NCI-H2107 (cell line): ENCODE data around the gene S1PR3.

Experiments used
- DNase-seq: peaks from one replicate; lab custom pipeline; 2025; lab: John Stamatoyannopoulos, UW

S1PR3 gene

GRCh38 chr9:88969646-88970373, 21.5 kb upstream of the S1PR3 start:
- DNase-seq: no peak

- no peak for DNase-seq
Measured at GRCh38 chr9:88971131-88971960, 19.9 kb upstream of the S1PR3 start.

- no peak for DNase-seq
Measured at GRCh38 chr9:88972401-88972800, 18.9 kb upstream of the S1PR3 start.

- no peak for DNase-seq
Measured at GRCh38 chr9:88973281-88974045, 17.8 kb upstream of the S1PR3 start.

- no peak for DNase-seq
Measured at GRCh38 chr9:88974641-88975040, 16.6 kb upstream of the S1PR3 start.

GRCh38 chr9:88975966-88976889, 15.0 kb upstream of the S1PR3 start:
- DNase-seq: no peak

GRCh38 chr9:88976890-88977257, 14.4 kb upstream of the S1PR3 start:
- no peak for DNase-seq

GRCh38 chr9:88978034-88978433, 13.2 kb upstream of the S1PR3 start:
- no peak for DNase-seq

- DNase-seq: no peak
Measured at GRCh38 chr9:88979021-88979420, 12.2 kb upstream of the S1PR3 start.

GRCh38 chr9:88979791-88980190, 11.5 kb upstream of the S1PR3 start:
- no peak for DNase-seq

GRCh38 chr9:88980740-88981203, 10.5 kb upstream of the S1PR3 start:
- no peak for DNase-seq

GRCh38 chr9:88983865-88984542, 7.3 kb upstream of the S1PR3 start:
- no peak for DNase-seq

- no peak for DNase-seq
Measured at GRCh38 chr9:88984543-88984883, 6.8 kb upstream of the S1PR3 start.

- DNase-seq: no peak
Measured at GRCh38 chr9:88985616-88986015, 5.7 kb upstream of the S1PR3 start.

GRCh38 chr9:88986776-88987175, 4.5 kb upstream of the S1PR3 start:
- DNase-seq: no peak

GRCh38 chr9:88987661-88988060, 3.6 kb upstream of the S1PR3 start:
- DNase-seq: no peak

- DNase-seq: no peak
Measured at GRCh38 chr9:88988796-88989641, 2.2 kb upstream of the S1PR3 start.

- DNase-seq: no peak
Measured at GRCh38 chr9:88990041-88990728, 1.1 kb upstream of the S1PR3 start.

GRCh38 chr9:88990729-88991065, 571 bp upstream of the S1PR3 start:
- DNase-seq: no peak

- no peak for DNase-seq
Measured at GRCh38 chr9:88992556-88992955, 1.3 kb downstream of the S1PR3 start.
